H1 (cell line): ENCODE data around the gene SSX2IP. TPM values are rescaled to one million over a fixed set of nuclear protein-coding genes. Genes with fewer than 3 reads are reported as not detected.

ENCODE experiments used
- BCL11A ChIP-seq, 2 experiments: IDR thresholded peaks; one replicate each; pipeline ENCODE4 v1.6.1; 2011; ENCODE audit warnings: low read depth in 2 of 2, low read length in 2 of 2, mild to moderate bottlenecking in 2 of 2
- CBX5 ChIP-seq: fragments of 300-800, 300-1000 bp; sonication (generic); IDR thresholded peaks from 2 replicates; pipeline ENCODE4 v1.7.1; 2016; ENCODE audit warnings: antibody characterized with exemption, low read length, low read depth
- CREB1 ChIP-seq: IDR thresholded peaks from 2 replicates; pipeline ENCODE4 v1.6.1; 2012; ENCODE audit warnings: inconsistent platforms
- CTCF ChIP-seq, 3 experiments: IDR thresholded peaks; 1 replicate in 2 of 3; 2 replicates in 1 of 3; pipeline versions ENCODE4 v1.5.1 to v1.6.1; 2011; ENCODE audit warnings: low read length in 3 of 3, mild to moderate bottlenecking in 3 of 3, inconsistent platforms in 2 of 3, low read depth in 1 of 3, moderate library complexity in 1 of 3; ENCODE audit not compliant: insufficient read depth in 1 of 3; ENCODE audit errors: control extremely low read depth in 1 of 3
- MAFK ChIP-seq: IDR thresholded peaks from 2 replicates; pipeline ENCODE4 v1.6.1; 2012; ENCODE audit warnings: low read depth, mild to moderate bottlenecking, improper control_type of control experiment, low read length
- MAX ChIP-seq: IDR thresholded peaks from 2 replicates; pipeline ENCODE4 v1.6.1; 2012; ENCODE audit warnings: inconsistent platforms
- PHF8 ChIP-seq: fragments of 200-600 bp; sonication (generic); conservative IDR thresholded peaks from 2 replicates; pipeline ENCODE4 v1.7.1; 2012; ENCODE audit warnings: low read depth, mild to moderate bottlenecking, inconsistent platforms, low read length, moderate library complexity
- POLR2A ChIP-seq, 2 experiments: IDR thresholded peaks; 1 replicate in 1 of 2; 2 replicates in 1 of 2; pipeline ENCODE4 v1.6.1; 2011; ENCODE audit warnings: low read depth in 2 of 2, low read length in 2 of 2, mild to moderate bottlenecking in 2 of 2; ENCODE audit errors: control extremely low read depth in 1 of 2
- RXRA ChIP-seq: IDR thresholded peaks from 2 replicates; pipeline ENCODE4 v1.6.1; 2011; ENCODE audit warnings: low read depth, mild to moderate bottlenecking, low read length, moderate library complexity; ENCODE audit not compliant: insufficient read depth
- SIN3A ChIP-seq, 2 experiments: IDR thresholded peaks in 1 of 2; conservative IDR thresholded peaks in 1 of 2; 2 replicates each; pipeline ENCODE4 v1.6.1; 2011 to 2012; ENCODE audit warnings: low read length in 2 of 2, improper control_type of control experiment in 1 of 2, low read depth in 1 of 2, mild to moderate bottlenecking in 1 of 2
- SIX5 ChIP-seq: IDR thresholded peaks from 2 replicates; pipeline ENCODE4 v1.6.1; 2011; ENCODE audit warnings: mild to moderate bottlenecking, low read depth, low read length
- SP1 ChIP-seq: IDR thresholded peaks from 2 replicates; pipeline ENCODE4 v1.6.1; 2011; ENCODE audit warnings: low read depth, low read length
- SRF ChIP-seq: IDR thresholded peaks from 2 replicates; pipeline ENCODE4 v1.6.1; 2011; ENCODE audit warnings: mild to moderate bottlenecking, low read depth, low read length, moderate library complexity
- TBP ChIP-seq: IDR thresholded peaks from 2 replicates; pipeline ENCODE4 v1.6.1; 2011; ENCODE audit warnings: low read depth, low read length, improper control_type of control experiment
- polyA plus RNA-seq, 7 experiments: library from polyadenylated mRNA; depleted of rRNA in 3 of 7; stranded (reverse) in 5 of 7; unstranded in 2 of 7; fragments of >200 nt in 5 of 7; fragments of 200-250 nt in 2 of 7; gene quantifications; 1 replicate in 5 of 7; 2 replicates in 1 of 7; 4 replicates in 1 of 7; pipeline versions ENCODE4 v1.2.1 to v1.2.3, GENCODE V29; 2011 to 2013; ENCODE audit warnings: missing spikeins in 2 of 7, mixed read lengths in 2 of 7
- total RNA-seq: library from RNA; stranded (reverse); fragmentation: NEBNext Ultra II Directional; extraction: Animal tissue kit (Norgen Biotek cat#: 25700); gene quantifications from 2 replicates; pipeline ENCODE4 v1.2.1, GENCODE V29; 2021

Gene SSX2IP
- total and polyA plus RNA-seq, 2 of the 8 experiments (the other 6 are each of a cell fraction or from before 2014, with no cell fraction given) = 4.0 to 31.3 TPM

GRCh38 chr1:84620720-84621313 lies 69.4 kb downstream of the SSX2IP start (continued):
- peak; percentile 71; the same call in 1 of the 2 replicates for TF ChIP-seq TBP
- no peak for TF ChIP-seq SIN3A (conservative IDR thresholded peaks at IDR 0.05 in 1 of 2, IDR thresholded peaks at IDR 0.05 in 1 of 2; ENCODE audit: low read depth in 1 of 2, low read length in 2 of 2)
- peak; percentile 71 to 78 (median 74) for TF ChIP-seq CTCF (IDR thresholded peaks at IDR 0.05; ENCODE audit: control extremely low read depth in 1 of 3, insufficient read depth in 1 of 3, low read depth in 1 of 3, low read length in 3 of 3)
- TF ChIP-seq MAX = peak; percentile 42; the same call in 1 of the 2 replicates
- TF ChIP-seq CBX5 = no peak
- TF ChIP-seq PHF8 = peak; percentile 69; the same call in 1 of the 2 replicates
- no peak for TF ChIP-seq SRF
- TF ChIP-seq POLR2A (IDR thresholded peaks at IDR 0.05; ENCODE audit: control extremely low read depth in 1 of 2, low read depth in 2 of 2, low read length in 2 of 2) = peak in 1 of 2 experiments; percentile 71; a peak in 1 of 3 replicates
- no peak for TF ChIP-seq SIX5
- 0 out of 2 replicates have a peak, but pooled peaks have one; percentile 19 for TF ChIP-seq CREB1
- TF ChIP-seq MAFK = no peak
- no peak for TF ChIP-seq RXRA
- no peak for TF ChIP-seq SP1
- no peak for TF ChIP-seq BCL11A (IDR thresholded peaks at IDR 0.05; ENCODE audit: low read depth in 2 of 2, low read length in 2 of 2)
